ENCODE data around the gene GPLD1. TPM values are rescaled to one million over a fixed set of nuclear protein-coding genes. Genes with fewer than 3 reads are reported as not detected.
"Not testable (repeated sequence)": the region's sequence is repeated elsewhere in the genome, so short reads cannot be mapped to it uniquely, and the experiment has no call there.

The GPLD1 gene
- polyA plus RNA-seq (2013, experiment 1 of 2; ENCODE audit: insufficient read length) = 0.35 TPM
- polyA plus RNA-seq (2013, experiment 2 of 2; ENCODE audit: insufficient read length) = 0.52 TPM

GRCh38 chr6:24489470-24489869 is at the start of gene GPLD1:
Gene GPLD1, minus strand, starts transcription at chr6:24489578. Its CDS starts 67 bp downstream, at chr6:24489511.
- no peak for DNase-seq

GRCh38 chr6:24537771-24538385 is 48.5 kb upstream of the GPLD1 start:
- DNase-seq = no peak

- no peak for DNase-seq
These were observed 47.8 kb upstream of the GPLD1 start for GRCh38 chr6:24537082-24537699.

- DNase-seq = no peak
These were observed 47.1 kb upstream of the GPLD1 start for GRCh38 chr6:24536466-24536865.

GRCh38 chr6:24535210-24535609 is 45.8 kb upstream of the GPLD1 start:
- DNase-seq = no peak

- DNase-seq = no peak
These were observed 45.0 kb upstream of the GPLD1 start for GRCh38 chr6:24534329-24534728.

- DNase-seq = no peak
These were observed 40.6 kb upstream of the GPLD1 start for GRCh38 chr6:24529985-24530384.

- DNase-seq = peak; percentile 33
These were observed 35.4 kb upstream of the GPLD1 start for GRCh38 chr6:24524805-24525204.

- no peak for DNase-seq
These were observed 35.0 kb upstream of the GPLD1 start for GRCh38 chr6:24524329-24524728.

GRCh38 chr6:24522228-24523176 is 33.1 kb upstream of the GPLD1 start:
- DNase-seq = no peak

GRCh38 chr6:24520929-24521546 is 31.7 kb upstream of the GPLD1 start:
- peak; percentile 44 for DNase-seq

- no peak for DNase-seq
These were observed 28.5 kb upstream of the GPLD1 start for GRCh38 chr6:24517659-24518543.

GRCh38 chr6:24513602-24514001 is 24.2 kb upstream of the GPLD1 start:
- no peak for DNase-seq

GRCh38 chr6:24511976-24512375 is 22.6 kb upstream of the GPLD1 start:
- not testable (repeated sequence) for DNase-seq

GRCh38 chr6:24506814-24507520 is 17.6 kb upstream of the GPLD1 start:
- no peak for DNase-seq

GRCh38 chr6:24504649-24505586 is 15.5 kb upstream of the GPLD1 start:
- DNase-seq = no peak

GRCh38 chr6:24504287-24504648 is 14.9 kb upstream of the GPLD1 start:
- DNase-seq = no peak

GRCh38 chr6:24501914-24502313 is 12.5 kb upstream of the GPLD1 start:
- no peak for DNase-seq

- no peak for DNase-seq
These were observed 12.0 kb upstream of the GPLD1 start for GRCh38 chr6:24501374-24501773.

GRCh38 chr6:24500683-24501082 is 11.3 kb upstream of the GPLD1 start:
- DNase-seq = no peak
